GM10248 (cell line): Measurements from ENCODE around the gene CENPX.

Source experiments
- CTCF ChIA-PET: fragments of 300-600 bp; sonication (Branson Sonifier 250); formaldehyde crosslinking; extraction: SDS; loops from one replicate; lab custom pipeline; 2021; ENCODE audit warnings: antibody characterized with exemption; lab: Yijun Ruan, JAX
- POLR2A ChIA-PET: fragments of 350-650 bp; sonication (Branson Sonifier 250); formaldehyde crosslinking; extraction: SDS; loops from one replicate; lab custom pipeline; 2020; ENCODE audit warnings: antibody characterized with exemption; lab: Yijun Ruan, JAX
- DNase-seq: peaks from one replicate; pipeline ENCODE4 v3.0.0; 2012; ENCODE audit errors: extremely low spot score
- CTCF ChIP-seq: IDR thresholded peaks from 2 replicates; pipeline ENCODE4 v1.5.1; 2012; ENCODE audit warnings: mild to moderate bottlenecking, low read depth; ENCODE audit errors: extremely low read depth, missing control alignments, control extremely low read depth

Gene CENPX

GRCh38 chr17:82022981-82023446, 336 bp upstream of the CENPX start, which contains the start of gene LRRC45:
Gene LRRC45 (plus strand): TSS chr17:82023305. CDS start chr17:82023644, 339 bp downstream.
- peak; percentile 99 for DNase-seq
- CTCF ChIA-PET = interaction anchor here (1.1 to 10.6 kb wide), 9 partner anchors 8 to 132 kb away, joined by 3 to 106 read pairs (median 7); partner anchors contain the start of genes DCXR, NOTUM and RAC3
- no peak for TF ChIP-seq CTCF
- POLR2A ChIA-PET = interaction anchor here (0.5 to 1.8 kb wide), 4 partner anchors 15 to 441 kb away, joined by 3 to 14 read pairs (median 4); partner anchors contain the start of gene DCXR

- no peak for DNase-seq
- no peak for TF ChIP-seq CTCF
- POLR2A ChIA-PET = no interaction called here
- CTCF ChIA-PET = interaction anchor here (1.1 to 10.6 kb wide), 13 partner anchors 9 to 132 kb away, joined by 3 to 106 read pairs (median 8); partner anchors contain the start of genes DCXR, NOTUM and RAC3
These were observed 773 bp downstream of the CENPX start for GRCh38 chr17:82021900-82022309.

GRCh38 chr17:82021107-82021899, 1.4 kb downstream of the CENPX start:
- CTCF ChIA-PET = interaction anchor here (0.8 to 10.6 kb wide), 17 partner anchors 8 to 286 kb away, joined by 3 to 106 read pairs (median 5); partner anchors contain the start of genes DCXR, MCRIP1, NOTUM and RAC3
- POLR2A ChIA-PET = no interaction called here
- peak; percentile 53 for DNase-seq
- TF ChIP-seq CTCF = peak; percentile 80

- DNase-seq = no peak
- POLR2A ChIA-PET = no interaction called here
- CTCF ChIA-PET = interaction anchor here (0.6 to 10.6 kb wide), 27 partner anchors 7 to 286 kb away, joined by 3 to 106 read pairs (median 4); partner anchors contain the start of genes DCXR, MCRIP1, NOTUM and RAC3
These were observed 2.0 kb downstream of the CENPX start for GRCh38 chr17:82020572-82021106.

GRCh38 chr17:82019690-82020571, 2.7 kb downstream of the CENPX start:
- ChIA-PET CTCF (interaction anchor here (0.6 to 10.6 kb wide), 22 partner anchors 8 to 218 kb away, joined by 3 to 106 read pairs (median 5); partner anchors contain the start of genes DCXR, MCRIP1, NOTUM and RAC3), POLR2A (no interaction called here)
- peak; percentile 79 for DNase-seq
- TF ChIP-seq CTCF = peak; percentile 81

More at GRCh38 chr17:82020572-82021106, 2.0 kb downstream of the CENPX start:
- TF ChIP-seq CTCF = no peak
